Chondrocyte (in vitro differentiated cells): ENCODE results near the gene LIMA1. TPM values are rescaled to one million over a fixed set of nuclear protein-coding genes. Genes with fewer than 3 reads are reported as not detected.
"Not testable (repeated sequence)": the region's sequence is repeated elsewhere in the genome, so short reads cannot be mapped to it uniquely, and the experiment has no call there.

Experiments used
- DNase-seq: peaks from one replicate; pipeline ENCODE4 v3.0.0; 2021; ENCODE audit warnings: mixed read lengths, low spot score
- H3K27ac Mint-ChIP-seq: one replicate; pipeline ENCODE4 v1.8.0; 2021; ENCODE audit warnings: mild to moderate bottlenecking, moderate library complexity, mixed read lengths; ENCODE audit not compliant: unreplicated experiment
- H3K27me3 Mint-ChIP-seq: 2 replicates; pipeline ENCODE4 v1.8.0; 2021; ENCODE audit warnings: low read depth, mixed read lengths
- H3K36me3 Mint-ChIP-seq: 2 replicates; pipeline ENCODE4 v1.8.0; 2021; ENCODE audit warnings: low read depth, mixed read lengths
- H3K4me1 Mint-ChIP-seq: 2 replicates; pipeline ENCODE4 v1.8.0; 2021; ENCODE audit warnings: low read depth, mild to moderate bottlenecking, mixed read lengths
- H3K4me3 Mint-ChIP-seq: one replicate; pipeline ENCODE4 v1.8.0; 2021; ENCODE audit warnings: mild to moderate bottlenecking, moderate library complexity, mixed read lengths; ENCODE audit not compliant: unreplicated experiment
- H3K9me3 Mint-ChIP-seq: 2 replicates; pipeline ENCODE4 v1.8.0; 2021; ENCODE audit warnings: low read depth, mixed read lengths
- total RNA-seq: library from RNA; stranded (reverse); gene quantifications from 3 replicates; pipeline ENCODE4 v1.2.1, GENCODE V29; 2021
- TF ChIP-seq, protein P1 (sequence below): fragments of 200-600 bp; sonication (generic); IDR thresholded peaks from 2 replicates; pipeline ENCODE4 v1.5.0; 2021; ENCODE audit warnings: antibody characterized with exemption, mild to moderate bottlenecking, moderate library complexity

Gene LIMA1
- total RNA-seq, 1 donor from 2014 or later: 120 TPM

DNA sequence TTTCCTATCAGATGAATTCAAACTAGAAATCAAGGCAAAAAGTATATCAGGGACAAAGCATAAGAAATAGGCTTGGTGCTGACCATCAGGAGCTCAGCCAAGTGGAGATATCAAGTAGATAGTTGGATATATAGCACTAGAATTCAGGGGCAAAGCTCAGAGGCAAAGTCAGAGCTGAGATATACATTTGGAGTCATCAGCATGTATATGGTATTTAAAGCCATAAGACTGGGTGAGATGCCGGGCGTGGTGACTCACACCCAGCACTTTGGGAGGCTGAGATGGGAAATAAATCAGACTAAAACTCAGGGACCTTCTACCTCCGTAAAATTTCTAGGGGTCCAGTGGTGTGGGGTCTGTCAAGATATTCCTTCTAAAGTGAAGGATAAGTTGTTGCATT lies 38.9 kb upstream of the LIMA1 start:
- TF ChIP-seq, protein P1, sequence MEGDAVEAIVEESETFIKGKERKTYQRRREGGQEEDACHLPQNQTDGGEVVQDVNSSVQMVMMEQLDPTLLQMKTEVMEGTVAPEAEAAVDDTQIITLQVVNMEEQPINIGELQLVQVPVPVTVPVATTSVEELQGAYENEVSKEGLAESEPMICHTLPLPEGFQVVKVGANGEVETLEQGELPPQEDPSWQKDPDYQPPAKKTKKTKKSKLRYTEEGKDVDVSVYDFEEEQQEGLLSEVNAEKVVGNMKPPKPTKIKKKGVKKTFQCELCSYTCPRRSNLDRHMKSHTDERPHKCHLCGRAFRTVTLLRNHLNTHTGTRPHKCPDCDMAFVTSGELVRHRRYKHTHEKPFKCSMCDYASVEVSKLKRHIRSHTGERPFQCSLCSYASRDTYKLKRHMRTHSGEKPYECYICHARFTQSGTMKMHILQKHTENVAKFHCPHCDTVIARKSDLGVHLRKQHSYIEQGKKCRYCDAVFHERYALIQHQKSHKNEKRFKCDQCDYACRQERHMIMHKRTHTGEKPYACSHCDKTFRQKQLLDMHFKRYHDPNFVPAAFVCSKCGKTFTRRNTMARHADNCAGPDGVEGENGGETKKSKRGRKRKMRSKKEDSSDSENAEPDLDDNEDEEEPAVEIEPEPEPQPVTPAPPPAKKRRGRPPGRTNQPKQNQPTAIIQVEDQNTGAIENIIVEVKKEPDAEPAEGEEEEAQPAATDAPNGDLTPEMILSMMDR: no peak
- no peaks in the 10 kb centered on the region for H3K27me3 Mint-ChIP-seq
- no peak overlapping the region for H3K27ac Mint-ChIP-seq
- H3K4me1 Mint-ChIP-seq: peaks cover 14% of the 10 kb centered on the region
- peaks cover 1% of the 10 kb centered on the region for H3K36me3 Mint-ChIP-seq
- no peaks in the 10 kb centered on the region for H3K9me3 Mint-ChIP-seq
- no peak overlapping the region for H3K4me3 Mint-ChIP-seq
- DNase-seq: no peak

DNA sequence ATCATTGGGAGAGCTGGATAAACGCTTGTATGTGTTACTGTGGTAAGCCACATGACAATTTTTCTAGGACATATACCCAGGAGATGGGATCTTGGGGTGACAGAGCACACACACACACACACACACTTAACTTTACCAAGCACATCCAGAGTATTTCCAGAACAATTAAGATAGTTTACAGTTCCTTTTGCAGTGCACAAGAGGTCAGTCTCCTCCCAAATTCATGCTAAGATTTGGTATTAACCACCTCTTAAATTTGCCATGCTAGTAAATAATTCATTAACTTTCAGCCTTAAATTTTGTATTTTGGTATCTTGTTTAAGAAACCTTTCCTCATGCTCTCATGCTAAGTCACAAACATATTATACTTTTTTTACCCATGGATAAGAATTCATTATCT lies 33.9 kb upstream of the LIMA1 start:
- Mint-ChIP-seq H3K9me3 (no peaks in the 10 kb centered on the region), H3K4me1 (peaks cover 5% of the 10 kb centered on the region), H3K4me3 (no peak overlapping the region), H3K36me3 (peaks cover 1% of the 10 kb centered on the region), H3K27me3 (no peaks in the 10 kb centered on the region), H3K27ac (no peak overlapping the region)
- no peak for DNase-seq
- TF ChIP-seq, protein P1: peak; percentile 43

DNA sequence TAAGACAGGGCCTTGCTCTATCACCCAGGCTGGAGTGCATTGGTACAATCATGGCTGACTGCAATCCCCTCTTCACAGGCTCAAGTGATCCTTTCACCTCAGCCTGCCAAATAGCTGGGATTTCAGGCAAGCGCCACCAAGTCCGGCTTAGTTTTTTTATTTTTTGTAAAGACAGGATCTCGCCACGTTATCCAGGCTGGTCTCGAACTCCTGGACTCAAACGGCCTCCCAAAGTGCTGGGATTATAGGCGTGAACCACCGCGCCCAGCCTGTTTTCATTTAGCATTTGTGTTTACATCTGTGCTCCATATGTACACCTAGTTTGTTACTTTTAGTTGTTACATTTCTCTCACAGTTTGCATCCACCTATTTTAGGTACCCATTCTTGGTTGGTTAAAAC lies 32.5 kb upstream of the LIMA1 start:
- Mint-ChIP-seq H3K4me1 (peaks cover 5% of the 10 kb centered on the region), H3K9me3 (no peaks in the 10 kb centered on the region), H3K4me3 (no peak overlapping the region), H3K36me3 (peaks cover 1% of the 10 kb centered on the region), H3K27me3 (no peaks in the 10 kb centered on the region), H3K27ac (no peak overlapping the region)
- DNase-seq: no peak
- TF ChIP-seq, protein P1: no peak

DNA sequence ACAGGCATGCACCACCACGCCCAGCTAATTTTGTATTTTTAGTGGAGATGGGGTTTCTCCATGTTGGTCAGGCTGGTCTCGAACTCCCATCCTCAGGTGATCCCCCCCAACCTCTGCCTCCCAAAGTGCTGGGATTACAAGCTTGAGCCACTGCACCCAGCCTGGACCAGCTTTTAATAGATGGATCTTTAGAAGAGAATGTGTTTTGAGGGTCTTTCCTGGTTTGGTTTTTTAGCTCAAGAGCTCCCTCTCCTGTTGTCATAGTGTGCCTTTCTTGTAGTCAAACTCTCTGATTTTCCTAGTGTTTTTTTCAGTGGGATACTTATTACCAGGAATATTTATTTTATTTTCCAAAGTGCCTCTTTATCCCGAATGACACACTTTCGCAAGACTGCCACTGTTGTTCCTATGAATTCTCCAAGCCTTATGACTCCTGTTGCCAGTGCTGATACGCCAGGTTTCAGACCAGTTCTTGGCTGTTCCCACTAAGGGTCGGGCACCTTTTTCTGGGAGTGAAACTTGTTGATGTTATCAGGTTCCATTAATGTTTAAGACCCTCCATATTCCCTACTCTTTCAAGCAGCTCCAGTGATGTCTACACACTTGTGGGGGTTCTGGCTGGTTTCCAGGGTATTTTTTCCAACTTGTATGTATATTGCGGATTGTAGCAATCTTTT lies 31.5 kb upstream of the LIMA1 start:
- Mint-ChIP-seq H3K9me3 (no peaks in the 10 kb centered on the region), H3K27me3 (no peaks in the 10 kb centered on the region), H3K36me3 (peaks cover 1% of the 10 kb centered on the region), H3K4me1 (peaks cover 5% of the 10 kb centered on the region), H3K4me3 (no peak overlapping the region), H3K27ac (peak overlapping the region; percentile 8)
- TF ChIP-seq, protein P1: peak; percentile 92
- DNase-seq: no peak

GRCh38 chr12:50313971-50314370 lies 30.7 kb upstream of the LIMA1 start:
- H3K36me3 Mint-ChIP-seq, H3K27me3 Mint-ChIP-seq, H3K4me3 Mint-ChIP-seq, H3K9me3 Mint-ChIP-seq, H3K4me1 Mint-ChIP-seq, H3K27ac Mint-ChIP-seq, DNase-seq: not testable (repeated sequence)

DNA sequence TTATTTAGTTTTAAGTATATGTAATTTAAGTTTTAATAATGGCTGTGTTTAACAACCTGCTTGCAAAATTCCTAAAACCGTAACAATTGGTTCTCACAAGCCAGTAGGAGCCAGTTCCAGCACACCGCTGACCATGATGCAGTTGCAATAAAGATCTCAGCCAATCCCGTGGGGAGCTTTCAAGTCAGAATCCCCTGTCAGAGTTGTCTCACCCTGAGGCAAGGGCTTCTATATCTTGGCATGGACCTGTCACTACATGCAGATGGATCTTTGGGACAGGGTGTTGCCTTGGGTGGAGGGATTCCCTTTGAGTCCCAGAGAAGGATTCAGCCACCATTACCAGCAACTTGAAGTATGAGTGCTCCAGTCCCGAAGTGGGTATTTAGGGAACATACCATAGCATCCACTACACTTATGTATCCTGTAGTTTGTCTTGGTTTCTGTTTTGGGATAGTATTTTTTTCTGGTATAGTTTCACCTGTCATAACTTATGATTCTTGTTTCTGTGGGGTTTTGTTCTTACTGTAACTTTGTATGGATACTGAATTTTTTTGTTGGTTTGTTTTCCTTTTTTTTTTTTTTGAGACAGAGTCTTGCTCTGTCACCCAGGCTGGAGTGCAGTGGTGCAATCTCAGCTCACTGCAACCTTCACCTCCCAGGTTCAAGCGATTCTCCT lies 30.1 kb upstream of the LIMA1 start:
- no peaks in the 10 kb centered on the region for H3K36me3 Mint-ChIP-seq
- TF ChIP-seq, protein P1: no peak
- H3K4me1 Mint-ChIP-seq: peaks cover 5% of the 10 kb centered on the region
- no peaks in the 10 kb centered on the region for H3K9me3 Mint-ChIP-seq
- no peaks in the 10 kb centered on the region for H3K27me3 Mint-ChIP-seq
- DNase-seq: no peak
- H3K4me3 Mint-ChIP-seq: no peak overlapping the region
- no peak overlapping the region for H3K27ac Mint-ChIP-seq

GRCh38 chr12:50311858-50312609 lies 28.7 kb upstream of the LIMA1 start:
- not testable (repeated sequence) for H3K4me1 Mint-ChIP-seq, H3K27ac Mint-ChIP-seq, H3K4me3 Mint-ChIP-seq, DNase-seq, H3K27me3 Mint-ChIP-seq, H3K36me3 Mint-ChIP-seq, H3K9me3 Mint-ChIP-seq
